Measurements from ENCODE around the gene ARHGAP25.

GRCh38 chr2:68710336-68710735, 24.3 kb upstream of the ARHGAP25 start:
- TF ChIP-seq CTCF (IDR thresholded peaks at IDR 0.05) (no peak), POLR2A (IDR thresholded peaks at IDR 0.05) (no peak)

All from body of pancreas (tissue), 4 donors.